Activated T-cell treated with anti-CD3 and anti-CD28 coated beads for 24 hours (primary cell): ENCODE data around the gene CARD9.

Source experiments
- DNase-seq: peaks from one replicate; pipeline ENCODE4 v3.0.0-alpha.2; 2020; ENCODE audit warnings: low read depth

Gene CARD9

DNA sequence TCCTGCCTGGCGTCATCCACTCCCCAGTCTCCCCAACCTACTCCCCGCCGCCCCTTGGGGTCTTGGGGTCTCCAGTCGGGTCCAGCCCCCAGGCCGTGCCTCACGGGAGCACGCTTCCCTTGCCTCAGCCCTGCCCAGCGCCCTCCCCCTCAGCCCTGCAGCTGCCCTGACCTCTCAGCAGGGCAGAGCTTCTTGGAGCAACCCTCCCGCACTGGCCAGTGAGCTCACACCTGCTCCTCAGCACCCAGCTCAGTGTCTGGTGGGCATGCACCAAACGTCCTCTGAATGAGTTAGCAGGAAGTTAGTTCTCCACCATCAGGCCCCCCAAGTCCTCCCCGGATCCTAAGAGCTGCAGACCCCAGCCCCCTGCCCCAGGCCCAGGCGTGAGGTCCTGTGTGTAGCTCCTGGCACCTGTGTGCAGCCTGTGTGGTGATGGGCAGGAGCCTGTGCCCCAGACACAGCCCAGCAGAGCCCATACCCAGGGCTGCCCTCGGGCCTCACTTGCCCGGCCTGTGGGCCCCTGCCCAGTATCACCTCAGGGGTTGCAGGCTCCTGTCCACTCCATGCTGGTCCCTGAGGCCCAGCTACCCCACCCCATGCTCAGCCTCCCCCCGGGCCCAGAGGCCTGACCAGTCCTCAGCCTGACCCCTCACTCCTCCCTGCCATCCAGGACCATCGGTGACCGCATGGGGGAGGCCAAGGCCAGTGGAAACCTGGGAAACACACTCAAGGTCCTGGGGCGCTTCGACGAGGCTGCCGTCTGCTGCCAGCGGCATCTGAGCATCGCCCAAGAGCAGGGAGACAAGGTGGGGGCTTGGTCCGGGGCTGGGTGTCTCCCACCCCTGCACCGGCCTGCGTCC lies 37.9 kb downstream of the CARD9 start:
- no peak for DNase-seq

DNA sequence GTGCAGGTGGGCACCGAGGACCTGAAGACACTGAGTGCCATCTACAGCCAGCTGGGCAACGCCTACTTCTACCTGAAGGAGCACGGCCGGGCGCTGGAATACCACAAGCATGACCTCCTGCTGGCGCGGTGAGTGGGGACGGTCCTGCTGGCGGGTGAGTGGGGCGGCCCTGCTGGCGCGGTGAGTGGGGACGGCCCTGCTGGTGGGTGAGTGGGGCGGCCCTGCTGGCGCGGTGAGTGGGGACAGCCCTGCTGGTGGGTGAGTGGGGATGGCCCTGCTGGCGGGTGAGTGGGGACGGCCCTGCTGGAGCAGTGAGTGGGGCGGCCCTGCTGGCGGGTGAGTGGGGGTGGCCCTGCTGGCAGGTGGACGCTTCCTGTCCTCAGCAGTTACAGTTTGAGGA lies 38.9 kb downstream of the CARD9 start:
- no peak for DNase-seq

DNA sequence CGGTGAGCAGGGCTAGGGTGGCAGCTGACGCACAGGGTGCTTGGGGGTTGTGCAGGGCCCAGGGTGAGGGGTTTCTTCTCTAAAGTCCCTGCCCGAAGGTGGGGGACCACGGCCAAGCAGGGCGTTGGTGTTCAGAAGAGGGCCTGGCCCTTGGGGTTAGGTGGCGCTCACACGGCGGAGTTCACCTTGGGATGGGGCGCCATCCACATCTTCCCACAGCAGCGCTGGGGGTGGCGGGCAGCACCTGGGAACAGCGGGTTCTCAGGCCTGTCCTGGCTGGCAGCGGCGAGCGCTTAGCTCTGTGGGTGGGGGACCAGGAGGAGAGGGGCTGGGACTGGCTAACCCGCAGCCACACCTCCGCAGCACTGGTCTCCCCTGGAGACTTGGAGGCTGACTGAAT lies 40.0 kb downstream of the CARD9 start:
- no peak for DNase-seq

DNA sequence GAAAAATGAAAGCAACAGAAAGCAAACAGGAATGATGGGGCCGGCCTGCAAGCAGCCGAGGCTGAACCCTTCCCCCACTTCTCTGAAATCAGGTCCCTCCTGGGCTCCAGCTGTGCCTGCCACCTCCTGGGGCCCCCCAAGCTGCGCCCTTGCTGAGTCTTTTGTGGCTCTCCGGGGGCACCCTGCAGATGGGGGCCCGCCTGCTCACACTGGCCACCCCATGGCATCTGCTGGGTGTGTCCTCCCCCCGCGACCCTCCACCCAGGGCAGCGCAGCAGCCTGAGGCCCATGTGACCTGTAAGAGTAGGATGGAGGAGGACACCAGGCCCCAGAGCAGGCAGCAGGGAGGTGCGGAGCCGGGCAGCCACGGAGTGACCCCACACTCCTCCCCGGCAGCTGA lies 40.4 kb downstream of the CARD9 start:
- no peak for DNase-seq

DNA sequence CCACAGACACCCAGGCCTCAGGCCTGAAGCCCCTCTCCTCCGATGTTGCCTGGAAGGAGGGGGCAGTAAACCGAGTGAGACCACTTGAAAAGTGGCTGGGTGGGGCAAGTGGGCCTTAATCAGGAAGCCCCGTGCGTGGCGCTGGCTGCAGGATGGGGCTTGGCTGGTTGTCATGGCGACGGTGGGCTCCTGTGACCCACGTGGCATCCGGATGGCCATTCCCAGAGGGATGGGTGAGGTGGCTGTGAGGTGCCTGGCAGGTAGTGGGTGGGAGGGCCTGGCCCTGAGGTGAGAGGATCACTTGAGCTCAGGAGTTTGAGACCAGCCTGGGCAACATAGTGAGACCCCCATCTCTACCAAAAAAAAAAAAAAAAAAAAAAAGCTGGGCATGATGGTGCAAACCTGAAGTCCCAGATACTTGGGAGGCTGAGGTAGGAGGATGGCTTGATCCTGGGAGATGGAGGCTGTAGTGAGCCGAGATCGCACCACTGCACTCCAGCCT lies 40.9 kb downstream of the CARD9 start:
- no peak for DNase-seq

DNA sequence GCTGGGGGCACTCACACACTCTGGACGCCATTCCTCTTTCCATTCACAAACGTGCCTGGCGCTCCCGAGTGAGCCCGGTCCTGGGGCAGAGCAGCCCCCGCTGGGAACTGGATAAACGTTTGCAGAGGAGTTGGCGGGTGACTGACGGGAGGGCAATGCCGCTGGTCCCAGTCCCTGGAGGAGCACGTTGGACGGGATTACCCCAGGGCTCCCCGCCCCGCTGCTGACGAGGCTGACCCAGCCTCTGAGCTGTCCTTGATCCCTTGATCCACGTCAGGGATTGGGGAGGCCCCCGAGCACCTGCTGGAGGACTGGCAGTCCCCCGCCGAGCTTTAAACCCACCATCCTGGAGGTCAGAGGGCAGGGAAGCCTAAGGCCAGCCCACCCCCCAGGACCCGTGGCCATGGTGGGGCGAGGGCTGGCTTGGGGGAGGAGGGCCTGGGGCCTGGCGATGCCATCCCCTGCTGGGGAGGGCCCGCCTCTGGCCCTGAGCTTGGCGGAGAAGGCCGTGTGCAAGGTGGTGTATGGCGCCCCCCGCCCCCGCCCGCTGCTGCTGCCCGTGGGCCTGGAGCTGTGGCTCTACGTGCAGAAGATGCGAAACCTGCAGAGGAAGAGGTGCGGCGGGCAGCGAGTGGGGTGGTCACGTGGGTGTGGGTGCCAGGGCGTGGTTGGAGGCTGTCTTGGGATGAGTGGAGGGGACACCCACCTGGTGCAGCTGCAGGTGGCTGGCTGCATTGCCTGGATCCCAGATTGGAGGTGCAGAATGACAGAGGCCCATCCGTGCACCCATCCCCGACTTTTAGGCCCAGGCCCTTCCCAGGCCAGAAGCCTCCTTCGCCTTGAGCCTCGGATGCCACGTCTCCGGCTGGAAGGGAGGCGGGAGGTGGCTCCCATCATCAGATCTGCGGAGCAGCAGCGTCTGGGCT lies 41.6 kb downstream of the CARD9 start:
- no peak for DNase-seq

DNA sequence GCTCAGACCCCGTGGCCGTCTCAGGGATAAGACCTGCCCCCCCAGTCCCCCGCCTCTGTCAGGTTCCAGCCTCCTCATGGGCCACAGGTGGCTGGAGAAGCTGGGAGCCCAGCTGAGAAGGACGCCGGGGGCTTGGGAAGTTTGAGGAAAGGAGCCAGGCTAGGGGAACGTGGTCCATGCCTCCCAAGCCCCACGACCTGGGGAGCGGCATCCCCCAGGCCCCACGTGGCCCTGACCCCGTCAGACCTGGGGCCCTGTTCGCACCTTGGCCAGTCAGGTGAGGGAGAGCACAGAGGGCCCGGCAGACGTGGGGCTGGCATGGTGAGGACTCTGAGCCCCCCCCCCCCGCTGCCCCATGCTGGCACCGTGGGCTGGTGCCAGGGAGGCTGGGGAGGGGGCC lies 42.4 kb downstream of the CARD9 start:
- no peak for DNase-seq

DNA sequence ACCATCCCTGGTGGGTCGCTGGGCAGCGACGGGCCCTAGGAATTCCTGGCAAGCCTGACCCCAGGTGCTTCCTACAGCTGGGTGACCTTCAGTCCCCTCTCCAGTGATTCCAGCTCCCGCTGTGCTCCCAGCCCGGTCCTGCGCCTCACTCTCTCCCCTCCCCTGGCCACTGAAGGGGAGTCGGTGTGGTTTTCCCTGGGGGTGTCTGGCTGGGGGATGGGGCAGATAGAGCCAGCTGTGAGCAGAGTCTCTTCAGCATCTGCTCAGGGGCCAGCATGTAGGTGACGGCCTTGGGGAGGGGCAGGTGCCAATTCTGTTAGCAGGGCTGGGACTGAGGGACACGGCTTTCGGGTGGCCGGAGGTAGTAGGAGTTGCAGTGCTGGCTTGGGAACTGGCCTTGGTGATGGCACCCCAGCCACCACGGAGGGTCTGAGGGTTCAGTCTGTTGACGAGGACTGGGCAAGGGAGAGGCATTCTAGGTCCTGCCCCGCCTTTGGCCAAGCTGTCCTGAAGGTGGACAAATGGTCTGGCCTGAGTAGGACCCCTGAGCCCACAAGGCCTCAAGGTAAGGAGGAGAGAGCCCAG lies 43.0 kb downstream of the CARD9 start:
- no peak for DNase-seq

DNA sequence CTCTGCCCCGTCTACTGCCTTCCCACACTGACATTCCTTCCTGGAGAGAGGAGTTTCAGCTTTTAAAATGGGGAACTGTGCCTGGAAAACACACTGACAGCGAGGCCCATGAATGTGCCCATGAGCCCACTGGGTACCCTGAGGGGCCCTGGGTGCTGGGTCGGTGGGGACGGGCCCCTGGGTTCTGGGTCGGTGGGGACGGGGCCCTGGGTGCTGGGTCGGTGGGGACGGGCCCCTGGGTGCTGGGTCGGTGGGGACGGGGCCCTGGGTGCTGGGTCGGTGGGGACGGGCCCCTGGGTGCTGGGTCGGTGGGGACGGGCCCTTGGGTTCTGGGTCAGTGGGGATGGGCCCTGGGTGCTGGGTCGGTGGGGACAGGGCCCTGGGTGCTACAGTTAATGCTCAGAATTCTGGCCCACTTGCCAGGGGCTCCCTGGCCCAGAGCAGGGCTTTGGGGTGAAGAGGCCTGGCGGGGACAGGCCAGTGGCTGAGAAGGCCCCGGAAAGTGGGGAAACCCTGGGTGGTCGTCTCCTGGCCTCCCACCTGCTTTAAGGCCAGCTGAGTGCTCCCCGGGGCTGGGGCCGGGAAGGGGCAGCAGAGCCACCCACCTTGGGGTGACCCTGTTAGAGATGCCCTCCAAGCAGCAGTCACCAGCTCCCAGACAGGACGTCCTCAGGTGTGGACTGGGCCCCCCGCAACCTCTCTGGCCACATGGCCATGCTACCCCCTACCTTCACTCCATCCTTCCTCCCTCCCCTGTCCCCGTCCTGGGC lies 43.6 kb downstream of the CARD9 start:
- DNase-seq = no peak

DNA sequence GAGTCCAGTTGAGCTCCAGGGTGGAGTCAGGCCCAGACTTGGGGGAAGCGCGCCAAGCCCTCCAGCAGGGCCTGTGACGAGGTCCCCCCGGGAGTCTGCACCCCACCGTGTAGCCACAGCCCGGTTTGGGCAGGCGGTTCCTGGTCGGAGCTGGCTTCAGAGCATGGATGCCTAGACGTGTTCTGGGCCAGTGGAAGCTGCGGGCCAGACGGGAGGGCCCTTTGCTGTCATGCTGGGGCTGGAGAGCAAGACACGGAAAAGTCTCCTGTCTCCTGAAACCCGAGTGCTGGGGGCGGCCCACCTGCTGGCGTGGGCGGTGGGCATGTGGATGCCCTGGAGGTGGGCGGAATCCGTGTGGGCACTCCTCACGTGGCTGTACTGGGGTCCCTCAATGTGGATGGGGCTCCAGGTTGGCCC lies 44.2 kb downstream of the CARD9 start:
- no peak for DNase-seq

DNA sequence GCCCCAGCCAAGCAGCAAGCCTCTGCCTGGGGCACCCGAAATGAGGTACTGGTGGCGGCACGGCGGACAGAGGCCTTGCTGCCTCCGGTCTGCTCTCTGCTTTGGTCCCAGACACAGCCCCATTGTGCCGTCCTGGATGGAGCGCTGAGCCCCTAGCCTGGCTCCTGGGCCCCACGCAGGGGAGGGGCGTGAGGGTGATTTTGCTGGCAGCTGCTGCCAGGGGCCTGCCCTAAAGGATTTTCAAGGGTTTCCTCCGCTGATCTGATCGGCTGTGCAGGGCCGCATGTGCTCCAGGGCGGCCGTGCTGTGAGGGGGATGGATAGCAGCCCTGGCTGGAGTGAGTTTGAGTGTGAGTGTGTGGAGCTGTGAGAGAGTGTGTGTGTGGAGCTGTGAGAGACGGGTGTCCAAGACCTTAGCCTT lies 44.8 kb downstream of the CARD9 start:
- DNase-seq = no peak

DNA sequence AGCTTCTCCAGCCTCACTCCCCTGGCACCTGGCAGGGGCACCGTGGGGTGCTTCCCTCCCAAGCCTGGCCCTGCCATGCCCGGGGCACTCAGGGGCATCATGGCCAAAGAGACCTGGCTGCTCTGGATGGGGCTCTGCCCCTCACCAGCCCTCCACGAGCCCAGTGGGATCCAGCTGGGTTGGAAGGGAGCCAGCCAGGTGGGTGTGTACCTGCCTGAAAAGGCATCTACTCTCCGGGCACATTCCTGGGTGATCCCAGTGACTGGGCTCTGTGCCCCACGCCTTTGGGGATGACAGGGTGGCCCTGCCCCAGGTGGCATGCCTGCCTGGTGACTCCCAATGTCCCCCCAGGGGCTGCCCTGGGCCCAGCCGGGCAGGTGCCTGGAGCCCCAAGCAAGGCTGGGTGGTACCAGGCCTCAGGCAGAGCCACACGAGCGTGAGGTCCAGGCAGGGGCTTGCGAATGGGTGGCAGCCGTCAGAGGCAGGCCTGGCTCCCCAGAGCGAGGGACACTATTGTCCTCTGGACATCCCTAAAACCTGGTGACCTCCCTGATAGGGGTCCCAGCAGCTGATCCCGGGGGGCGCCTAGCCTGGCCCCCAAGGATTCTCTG lies 45.4 kb downstream of the CARD9 start:
- no peak for DNase-seq

DNA sequence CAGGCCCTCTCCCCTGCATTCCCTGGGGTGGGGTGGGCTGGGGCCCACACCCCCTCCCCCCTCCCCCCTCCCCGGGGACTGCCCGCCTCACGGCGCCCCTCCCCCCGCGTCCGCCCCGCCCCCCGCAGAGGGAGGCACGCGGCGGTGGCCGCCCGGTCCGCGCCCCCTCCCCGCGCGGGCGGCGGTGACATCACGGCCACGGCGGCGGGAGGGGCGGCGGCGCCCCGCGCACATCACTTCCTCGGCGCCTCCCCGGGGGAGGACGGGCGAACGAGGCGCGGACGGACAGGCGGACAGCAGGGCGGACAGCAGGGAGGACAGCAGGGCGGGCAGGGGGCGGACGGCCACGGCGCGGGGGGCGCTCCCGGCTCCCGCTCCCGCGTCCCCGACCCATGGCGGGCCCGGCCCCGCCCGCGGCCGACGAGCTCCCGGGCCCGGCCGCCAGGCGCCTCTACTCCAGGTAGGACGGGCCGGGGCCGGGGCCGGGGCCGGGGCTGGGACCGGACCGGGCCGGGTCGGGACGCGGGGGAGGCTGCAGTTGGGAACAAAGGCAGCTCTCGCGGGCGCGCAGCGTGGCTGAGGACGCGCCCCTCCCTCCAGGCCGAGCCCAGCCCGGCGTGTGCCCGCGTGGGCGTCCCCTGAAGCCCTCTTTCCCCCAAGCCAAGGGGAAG lies 46.0 kb downstream of the CARD9 start, which contains the start of gene GPSM1:
TSS of gene GPSM1 (plus strand) at position 236 of the 671 bp plus-strand sequence. CDS start at position 393, 157 bp downstream.
- DNase-seq = no peak

DNA sequence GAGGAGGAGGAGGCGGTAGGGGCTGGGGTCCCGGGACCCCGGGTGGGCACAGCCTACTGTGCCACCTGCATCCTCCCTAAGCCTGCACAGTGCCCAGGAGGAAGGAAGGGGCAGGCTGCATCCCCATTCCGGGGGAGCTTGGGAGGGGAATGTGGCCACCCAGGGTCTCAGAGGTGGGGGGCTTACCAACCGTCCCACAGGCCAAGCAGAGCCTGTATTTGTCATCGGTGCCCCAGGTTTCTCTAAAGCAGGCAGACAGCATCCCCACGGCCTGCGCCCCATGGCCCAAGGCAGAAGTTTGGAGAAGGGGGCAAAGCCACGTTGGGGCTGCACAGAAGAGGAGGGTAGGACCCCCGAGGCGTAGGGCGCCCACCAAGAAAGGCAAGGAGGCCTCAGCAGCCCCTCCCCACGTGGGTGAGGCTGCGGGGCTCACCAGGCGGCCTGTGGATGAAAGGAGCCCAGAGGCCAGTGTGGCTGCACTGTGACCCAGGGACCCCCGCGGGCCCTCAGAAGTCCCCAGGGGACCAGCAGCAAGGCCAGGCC lies 46.6 kb downstream of the CARD9 start:
- DNase-seq = no peak

DNA sequence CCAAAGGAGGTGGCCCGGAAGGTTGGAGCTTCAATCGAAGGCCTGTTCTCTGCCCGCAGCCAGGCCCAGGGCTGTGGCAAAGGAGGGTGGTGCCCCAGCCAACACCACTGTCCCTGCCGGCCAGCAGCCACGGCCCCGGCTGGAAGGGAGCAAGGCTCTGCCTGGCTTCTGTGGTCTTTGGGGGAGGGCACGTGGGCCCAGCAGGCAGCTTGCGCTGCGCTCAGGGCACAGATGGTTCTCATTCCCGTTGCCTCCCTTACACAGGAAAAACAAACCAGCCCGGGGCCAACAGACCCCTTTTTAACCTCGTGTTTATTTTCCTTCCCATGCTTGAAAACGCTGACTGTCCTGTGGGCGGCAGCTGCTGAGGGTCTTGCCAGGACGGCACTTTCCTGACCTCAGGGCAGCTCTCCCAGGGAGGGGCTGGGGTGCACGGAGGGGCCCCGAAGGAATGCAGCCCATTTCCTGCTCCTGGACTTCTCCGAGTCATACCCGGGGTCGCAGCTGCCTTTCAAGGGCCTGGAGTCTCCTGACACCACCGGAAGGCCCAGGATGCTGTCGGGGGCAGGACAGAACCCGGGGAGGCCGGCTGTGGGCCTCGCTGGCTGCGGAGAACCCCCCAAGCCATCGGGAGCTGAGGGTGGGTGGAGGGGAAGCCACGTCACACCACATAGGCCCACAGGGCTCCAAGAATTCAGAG lies 47.3 kb downstream of the CARD9 start:
- no peak for DNase-seq

DNA sequence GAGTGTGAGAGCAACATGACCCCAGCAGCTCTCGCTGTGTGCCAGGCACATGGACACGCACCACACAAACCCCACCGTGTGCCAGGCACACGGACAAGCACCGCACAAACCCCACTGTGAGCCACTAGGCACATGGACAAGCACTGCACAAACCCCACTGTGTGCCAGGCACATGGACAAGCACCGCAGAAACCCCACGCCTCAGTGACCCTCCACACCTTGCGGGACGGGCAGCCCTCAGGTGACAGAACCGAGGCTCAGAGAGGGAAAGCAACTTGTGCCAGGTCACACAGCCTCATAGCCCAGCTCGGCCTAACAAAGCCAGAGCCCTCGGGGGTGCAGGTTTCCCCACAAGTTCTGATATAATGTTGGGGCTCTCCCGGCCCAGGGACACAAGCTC lies 48.1 kb downstream of the CARD9 start:
- DNase-seq = no peak

DNA sequence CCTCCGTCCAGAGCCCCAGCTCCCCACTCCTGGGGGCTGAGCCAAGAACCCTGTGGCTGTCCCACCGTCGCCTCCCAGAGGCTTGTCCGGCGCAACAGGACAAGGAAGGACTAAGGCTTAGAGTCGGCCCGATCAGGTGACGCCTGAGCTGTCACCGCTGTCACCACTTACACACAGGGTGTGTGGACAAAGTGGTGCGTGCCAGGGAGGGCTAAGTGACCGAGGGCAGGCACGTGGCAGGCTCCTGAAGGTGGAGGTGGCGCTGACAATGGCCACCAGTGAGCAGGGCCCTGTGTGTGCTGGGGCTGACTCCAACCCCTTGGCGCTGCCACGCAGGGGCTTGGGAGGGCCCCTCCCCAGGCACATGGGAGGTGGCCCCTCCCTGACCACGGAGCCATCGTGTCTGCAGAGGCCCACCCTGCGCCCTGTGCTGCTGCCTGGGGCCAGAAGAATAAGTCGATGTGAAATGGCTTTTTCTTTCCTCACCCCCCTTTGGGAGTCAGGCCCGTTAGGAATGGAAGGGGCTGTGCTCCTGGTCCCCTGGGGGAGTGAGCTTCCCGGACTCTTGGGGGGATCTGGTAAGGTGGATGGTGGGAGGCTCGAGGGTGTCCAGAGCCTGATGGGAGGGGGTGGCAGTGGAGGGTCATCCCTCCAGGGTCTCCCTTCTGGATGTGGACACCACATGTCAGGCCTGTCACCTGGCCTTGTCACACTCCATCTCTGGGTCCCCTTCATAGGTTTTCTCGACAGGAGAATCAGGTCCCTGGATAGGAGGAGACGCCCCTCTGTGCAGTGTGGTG lies 48.8 kb downstream of the CARD9 start:
- DNase-seq = no peak

DNA sequence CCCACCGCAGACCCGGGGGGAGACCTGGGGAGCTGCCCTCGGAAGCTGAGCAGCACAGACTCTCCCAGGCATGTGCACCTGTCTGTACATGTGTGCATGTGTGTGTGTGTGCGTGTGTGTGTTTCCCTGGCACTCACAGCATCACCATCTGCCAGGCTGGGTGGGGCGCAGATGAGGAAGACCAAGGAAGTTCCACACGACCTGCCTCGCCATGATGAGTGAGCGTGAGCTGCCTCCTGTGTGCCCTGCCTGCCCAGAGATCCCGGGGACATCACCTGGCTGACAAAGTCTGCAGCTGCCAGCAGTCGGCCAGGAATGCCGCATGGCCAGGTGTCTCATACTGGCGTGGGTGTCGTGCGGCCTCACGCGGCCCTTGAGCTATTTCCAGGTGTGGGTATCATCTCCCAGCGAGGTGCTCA lies 50.1 kb downstream of the CARD9 start:
- no peak for DNase-seq
